GM15510 (cell line): ENCODE results near the gene GFOD1.

Source experiments
- POLR2A ChIP-seq: IDR thresholded peaks from 3 replicates; pipeline ENCODE4 v1.6.1; 2011; ENCODE audit warnings: borderline replicate concordance; ENCODE audit not compliant: insufficient read length; ENCODE audit errors: extremely low read depth

GFOD1 gene

DNA sequence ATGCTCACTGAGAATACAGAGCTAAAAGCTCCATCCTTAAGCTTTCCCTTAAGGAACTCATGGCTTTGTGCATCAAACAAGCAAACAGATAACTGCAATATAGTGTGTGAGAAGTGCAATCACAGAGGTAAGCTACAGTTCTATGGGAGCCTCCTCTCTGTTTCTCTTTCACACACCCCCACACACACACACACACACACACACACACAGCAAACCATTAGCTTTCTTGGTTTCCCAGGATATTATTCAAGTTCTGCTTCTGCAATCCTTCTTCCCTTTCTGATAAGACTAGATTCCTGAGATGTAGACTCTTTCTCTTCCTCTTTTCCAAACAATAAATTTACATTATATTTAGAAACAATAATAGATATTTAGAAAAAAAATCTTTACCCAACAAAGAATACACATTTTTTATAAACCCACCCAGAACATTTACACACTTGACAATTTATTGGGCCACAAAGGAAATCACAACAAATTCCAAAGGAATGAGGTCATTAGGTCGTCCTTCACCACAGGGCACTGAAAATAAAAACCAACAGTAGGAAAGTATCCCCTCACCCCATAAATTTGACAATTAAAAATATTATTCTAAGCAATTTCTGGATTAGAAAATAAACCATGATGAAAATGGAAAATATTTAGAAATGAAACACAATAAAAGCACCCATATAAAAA, 9.3 kb upstream of the GFOD1 start:
- TF ChIP-seq POLR2A = no peak

- TF ChIP-seq POLR2A = no peak
Observed at GRCh38 chr6:13495818-13496217, 8.4 kb upstream of the GFOD1 start.

DNA sequence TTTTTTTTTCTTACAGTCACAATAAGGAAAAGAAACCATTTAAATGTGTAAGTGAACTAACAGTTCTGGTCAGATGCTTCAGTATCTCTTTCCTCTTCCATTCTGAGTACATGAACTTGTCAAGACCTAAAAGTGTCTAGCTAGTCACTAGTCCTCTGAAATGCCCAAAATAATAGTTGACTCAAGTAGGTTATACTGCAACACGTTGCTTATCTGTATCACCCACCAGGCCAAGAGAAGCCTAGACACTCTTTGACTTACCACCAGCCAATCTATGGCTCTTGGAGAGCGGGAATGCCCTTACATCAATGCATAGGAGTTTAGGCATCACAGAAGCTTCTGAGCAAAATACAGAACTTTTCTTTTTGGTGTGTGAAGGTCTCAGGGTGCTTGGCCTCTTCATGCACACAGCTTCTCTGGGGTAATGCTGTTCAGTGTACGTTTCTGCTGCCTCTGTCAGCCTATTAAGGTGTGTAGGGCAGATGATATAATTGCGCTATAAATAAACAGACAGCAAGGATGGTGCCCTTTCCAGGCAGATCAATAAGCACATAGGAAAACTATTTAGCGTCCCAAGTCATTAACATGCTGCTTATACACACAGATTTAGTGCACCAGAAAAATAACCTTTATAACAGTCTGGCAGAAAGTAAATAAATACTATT, 7.8 kb upstream of the GFOD1 start:
- no peak for TF ChIP-seq POLR2A

DNA sequence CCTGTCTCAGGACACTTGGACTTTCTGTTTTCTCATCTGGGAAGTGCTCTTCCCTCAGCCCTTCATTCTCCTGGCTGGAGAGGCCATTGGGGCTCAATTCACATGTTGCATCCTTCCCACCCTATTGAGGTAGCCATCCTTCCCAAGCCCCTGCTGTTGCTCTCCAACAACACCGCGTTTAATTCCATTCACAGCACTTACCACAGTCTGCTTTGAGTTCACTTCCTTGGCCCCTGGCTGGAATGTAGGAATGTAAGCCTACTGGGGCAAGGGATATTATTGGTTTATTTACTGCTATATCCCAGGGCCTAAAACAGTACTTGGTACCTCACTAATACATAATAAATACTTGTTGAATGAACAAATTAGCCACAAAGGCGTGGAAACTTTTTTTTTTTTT, 6.7 kb upstream of the GFOD1 start:
- no peak for TF ChIP-seq POLR2A

DNA sequence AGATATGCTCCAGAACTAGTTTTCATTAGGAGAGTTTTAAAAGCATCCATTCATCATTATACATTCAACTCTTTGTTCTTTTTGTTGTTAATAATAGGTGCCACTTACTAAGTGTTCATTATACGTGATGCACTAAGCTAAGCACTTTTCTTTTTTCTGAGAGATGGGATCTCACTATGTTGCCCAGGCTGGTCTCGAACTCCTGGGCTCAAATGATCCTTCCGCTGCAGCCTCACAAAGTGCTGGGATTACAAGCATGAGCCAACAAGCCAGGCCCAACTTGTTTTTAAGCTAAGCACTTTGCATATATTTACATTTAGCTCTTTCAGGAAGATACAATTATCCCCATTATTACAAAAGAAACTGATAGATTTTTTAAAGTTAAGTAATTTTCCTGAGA, 5.7 kb upstream of the GFOD1 start:
- TF ChIP-seq POLR2A = no peak

GRCh38 chr6:13492357-13492756, 5.0 kb upstream of the GFOD1 start:
- TF ChIP-seq POLR2A = no peak

GRCh38 chr6:13491538-13491937, 4.1 kb upstream of the GFOD1 start:
- no peak for TF ChIP-seq POLR2A

DNA sequence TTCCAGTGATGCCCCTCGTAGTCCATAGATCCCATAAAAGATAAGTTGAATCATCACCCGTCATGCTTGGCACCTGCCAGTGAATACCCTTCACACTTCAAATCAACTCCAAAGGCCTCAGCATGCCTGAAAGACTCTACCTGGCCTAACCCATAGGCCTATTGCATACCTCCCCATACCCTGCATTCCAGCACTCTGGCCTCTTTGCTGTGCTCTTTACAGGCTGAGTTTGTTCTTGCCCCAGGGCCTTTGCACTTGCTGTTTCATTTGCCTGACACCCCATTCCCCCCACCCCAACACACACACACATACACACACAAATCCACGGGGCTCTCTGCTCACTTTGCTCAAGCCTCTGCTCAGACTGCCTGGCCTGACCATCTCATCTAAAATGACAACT, 3.0 kb upstream of the GFOD1 start:
- TF ChIP-seq POLR2A = no peak

DNA sequence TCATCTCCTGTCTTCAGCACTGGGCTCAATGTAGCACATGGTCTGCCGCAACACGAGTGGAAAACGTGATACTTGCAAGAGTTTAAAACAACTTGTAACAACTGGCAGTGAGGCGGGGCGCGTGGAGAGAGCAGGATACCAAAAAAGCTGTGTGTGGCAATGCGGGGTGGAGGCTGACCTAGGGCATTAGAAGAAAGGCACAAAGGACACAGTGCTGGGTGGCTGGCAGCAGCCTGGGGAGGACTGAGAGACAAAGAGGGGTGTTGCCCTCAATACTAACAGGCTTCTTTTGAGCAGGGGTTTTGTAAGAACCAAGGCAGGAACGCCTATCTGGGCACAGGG, 1.5 kb upstream of the GFOD1 start:
- TF ChIP-seq POLR2A = no peak

DNA sequence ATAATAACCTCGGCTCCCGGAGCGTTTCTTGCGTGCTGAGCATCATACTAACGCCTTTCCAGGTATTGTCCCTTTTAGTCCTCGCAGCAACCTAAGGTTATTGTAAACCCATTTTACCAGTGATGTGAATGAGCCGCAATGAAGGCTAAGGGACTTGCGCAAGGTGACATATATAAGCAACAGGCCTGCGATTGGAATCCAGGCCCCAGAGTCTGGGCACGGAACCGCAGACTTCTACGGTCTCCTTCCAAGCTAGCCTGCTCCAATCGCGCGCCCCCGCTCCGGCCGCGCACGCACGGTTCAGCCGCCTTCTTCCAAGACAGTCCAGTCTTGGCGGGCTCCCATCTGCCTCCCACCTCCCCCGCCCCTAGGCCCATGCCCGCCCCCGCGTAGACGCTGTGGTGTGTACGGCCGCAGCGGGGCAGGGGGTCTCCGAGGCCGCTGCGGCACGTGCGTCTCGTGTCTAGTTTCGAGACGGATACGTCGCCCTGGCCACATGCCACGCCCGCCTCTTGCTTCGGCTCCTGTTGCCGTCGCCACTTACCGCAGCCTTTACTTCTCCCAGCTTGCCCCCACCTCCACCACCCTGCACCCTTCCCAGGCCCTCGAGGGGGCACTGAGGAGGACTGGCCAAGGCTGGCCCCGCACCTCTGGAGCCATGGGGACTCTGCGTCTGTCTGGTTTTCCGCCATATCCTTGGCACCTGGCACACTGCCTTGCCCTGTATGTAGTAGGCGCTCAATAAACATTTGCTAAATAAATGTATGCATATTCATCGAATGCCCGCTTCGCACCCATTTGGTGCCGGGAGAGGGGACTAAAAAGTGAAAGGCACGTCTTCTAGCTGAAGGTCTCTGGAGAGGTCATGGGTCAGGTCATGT, 855 bp upstream of the GFOD1 start:
- no peak for TF ChIP-seq POLR2A

- TF ChIP-seq POLR2A = peak; percentile 30
Observed at GRCh38 chr6:13486679-13487121, 700 bp downstream of the GFOD1 start.

- TF ChIP-seq POLR2A = peak; percentile 57
Observed at GRCh38 chr6:13485923-13486562, 1.4 kb downstream of the GFOD1 start.

GRCh38 chr6:13485303-13485702, 2.1 kb downstream of the GFOD1 start:
- no peak for TF ChIP-seq POLR2A

GRCh38 chr6:13484827-13485226, 2.6 kb downstream of the GFOD1 start:
- no peak for TF ChIP-seq POLR2A

DNA sequence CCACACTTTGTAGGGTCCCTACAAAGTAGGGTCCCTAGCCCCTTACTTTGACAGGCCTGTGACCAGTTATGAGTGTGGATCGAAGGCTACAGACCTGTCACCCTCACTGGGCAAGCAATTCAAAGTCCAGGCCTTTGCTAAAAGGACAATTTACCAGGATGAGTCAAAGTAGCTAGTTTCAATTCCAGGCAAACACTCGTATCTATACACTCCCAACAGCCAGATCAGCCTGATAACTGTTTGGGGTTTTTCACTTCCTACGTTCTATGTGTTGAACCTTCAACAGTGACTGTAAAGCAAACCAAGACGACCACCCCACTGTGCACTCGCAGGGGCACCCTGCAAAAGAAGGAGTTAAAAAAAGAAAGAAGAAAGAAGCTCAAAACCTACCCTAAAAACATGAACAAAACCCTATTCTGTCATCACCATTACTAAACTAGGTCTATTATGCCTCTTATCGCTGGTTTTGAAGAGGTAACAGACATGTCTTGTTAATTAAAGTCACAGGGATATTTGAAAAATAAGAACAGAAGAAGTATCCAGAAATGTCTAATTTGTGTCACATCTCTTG, 3.2 kb downstream of the GFOD1 start:
- TF ChIP-seq POLR2A = no peak
